ENCODE measurements around the gene KIF21B.

KIF21B gene

GRCh38 chr1:201023517-201023902 lies at the start of gene KIF21B:
KIF21B (minus strand) TSS chr1:201023714; CDS start chr1:201023383, 331 bp downstream.
- DNase-seq (ENCODE audit: low read depth), result peak; percentile 89

GRCh38 chr1:201072922-201073321 lies 49.4 kb upstream of the KIF21B start:
- DNase-seq (ENCODE audit: low read depth), result no peak

- DNase-seq (ENCODE audit: low read depth), result no peak
Measured at GRCh38 chr1:201072149-201072548, 48.6 kb upstream of the KIF21B start.

- no peak for DNase-seq (ENCODE audit: low read depth)
Measured at GRCh38 chr1:201069636-201070035, 46.1 kb upstream of the KIF21B start.

GRCh38 chr1:201068976-201069375 lies 45.5 kb upstream of the KIF21B start:
- DNase-seq (ENCODE audit: low read depth), result no peak

GRCh38 chr1:201066986-201067385 lies 43.5 kb upstream of the KIF21B start:
- DNase-seq (ENCODE audit: low read depth), result no peak

GRCh38 chr1:201065686-201066085 lies 42.2 kb upstream of the KIF21B start:
- DNase-seq (ENCODE audit: low read depth), result no peak

- no peak for DNase-seq (ENCODE audit: low read depth)
Measured at GRCh38 chr1:201064806-201065205, 41.3 kb upstream of the KIF21B start.

- no peak for DNase-seq (ENCODE audit: low read depth)
Measured at GRCh38 chr1:201063145-201063544, 39.6 kb upstream of the KIF21B start.

- no peak for DNase-seq (ENCODE audit: low read depth)
Measured at GRCh38 chr1:201062511-201063091, 39.1 kb upstream of the KIF21B start.

- DNase-seq (ENCODE audit: low read depth), result no peak
Measured at GRCh38 chr1:201061886-201062285, 38.4 kb upstream of the KIF21B start.

- no peak for DNase-seq (ENCODE audit: low read depth)
Measured at GRCh38 chr1:201061049-201061448, 37.5 kb upstream of the KIF21B start.

- no peak for DNase-seq (ENCODE audit: low read depth)
Measured at GRCh38 chr1:201060586-201060985, 37.1 kb upstream of the KIF21B start.

GRCh38 chr1:201059871-201060555 lies 36.5 kb upstream of the KIF21B start:
- DNase-seq (ENCODE audit: low read depth), result no peak

- DNase-seq (ENCODE audit: low read depth), result no peak
Measured at GRCh38 chr1:201059401-201059800, 35.9 kb upstream of the KIF21B start.

- no peak for DNase-seq (ENCODE audit: low read depth)
Measured at GRCh38 chr1:201054091-201054543, 30.6 kb upstream of the KIF21B start.

GRCh38 chr1:201053155-201053860 lies 29.8 kb upstream of the KIF21B start:
- DNase-seq (ENCODE audit: low read depth), result no peak

GRCh38 chr1:201051399-201051798 lies 27.9 kb upstream of the KIF21B start:
- DNase-seq (ENCODE audit: low read depth), result no peak

GRCh38 chr1:201050515-201051277 lies 27.2 kb upstream of the KIF21B start:
- no peak for DNase-seq (ENCODE audit: low read depth)

- DNase-seq (ENCODE audit: low read depth), result no peak
Measured at GRCh38 chr1:201049248-201049831, 25.8 kb upstream of the KIF21B start.

GRCh38 chr1:201048521-201048920 lies 25.0 kb upstream of the KIF21B start:
- DNase-seq (ENCODE audit: low read depth), result no peak

GRCh38 chr1:201044119-201044518 lies 20.6 kb upstream of the KIF21B start:
- no peak for DNase-seq (ENCODE audit: low read depth)
